ENCODE data around the gene MAPK11.

- no peak for TF ChIP-seq CTCF (IDR thresholded peaks at IDR 0.05)
- TF ChIP-seq EZH2 (IDR thresholded peaks at IDR 0.05): no peak
- no peak for TF ChIP-seq EZH2phosphoT487 (IDR thresholded peaks at IDR 0.05)
These were observed 42.2 kb upstream of the MAPK11 start for GRCh38 chr22:50312371-50312770.
